Ammon's horn (tissue), 1 donor: ENCODE results near the gene AFF3.
"Not testable (repeated sequence)": the region's sequence is repeated elsewhere in the genome, so short reads cannot be mapped to it uniquely, and the experiment has no call there.

Source experiments
- DNase-seq: peaks from one replicate; pipeline ENCODE4 v3.0.0-alpha.2; 2016; ENCODE audit warnings: low spot score

The AFF3 gene

GRCh38 chr2:100145893-100146656 lies 3.7 kb upstream of the AFF3 start:
- DNase-seq = no peak

GRCh38 chr2:100143286-100143685 lies 896 bp upstream of the AFF3 start:
- DNase-seq = no peak

GRCh38 chr2:100141906-100142305 lies 484 bp downstream of the AFF3 start:
- no peak for DNase-seq

GRCh38 chr2:100140582-100140981 lies 1.8 kb downstream of the AFF3 start:
- no peak for DNase-seq

- DNase-seq = no peak
Observed at GRCh38 chr2:100137866-100138570, 4.4 kb downstream of the AFF3 start.

GRCh38 chr2:100137318-100137717 lies 5.1 kb downstream of the AFF3 start:
- DNase-seq = no peak

GRCh38 chr2:100136310-100136709 lies 6.1 kb downstream of the AFF3 start:
- no peak for DNase-seq

- DNase-seq = no peak
Observed at GRCh38 chr2:100135415-100135814, 7.0 kb downstream of the AFF3 start.

- DNase-seq = no peak
Observed at GRCh38 chr2:100130595-100131391, 11.6 kb downstream of the AFF3 start.

- no peak for DNase-seq
Observed at GRCh38 chr2:100126897-100127401, 15.4 kb downstream of the AFF3 start.

GRCh38 chr2:100126201-100126600 lies 16.2 kb downstream of the AFF3 start:
- no peak for DNase-seq

- DNase-seq = no peak
Observed at GRCh38 chr2:100125626-100126025, 16.8 kb downstream of the AFF3 start.

- no peak for DNase-seq
Observed at GRCh38 chr2:100124761-100125160, 17.6 kb downstream of the AFF3 start.

- no peak for DNase-seq
Observed at GRCh38 chr2:100121124-100121718, 21.2 kb downstream of the AFF3 start.

GRCh38 chr2:100119235-100119634 lies 23.2 kb downstream of the AFF3 start:
- no peak for DNase-seq

- DNase-seq = no peak
Observed at GRCh38 chr2:100113990-100114433, 28.4 kb downstream of the AFF3 start.

GRCh38 chr2:100110614-100111000 lies 31.8 kb downstream of the AFF3 start:
- no peak for DNase-seq

- DNase-seq = no peak
Observed at GRCh38 chr2:100109986-100110613, 32.3 kb downstream of the AFF3 start.

- not testable (repeated sequence) for DNase-seq
Observed at GRCh38 chr2:100108648-100109020, 33.8 kb downstream of the AFF3 start.

- peak; percentile 13 for DNase-seq
Observed at GRCh38 chr2:100107906-100108647, 34.3 kb downstream of the AFF3 start.

GRCh38 chr2:100107440-100107839 lies 35.0 kb downstream of the AFF3 start:
- DNase-seq = no peak
